HepG2 (cell line): Measurements from ENCODE around the gene POFUT1. TPM values are rescaled to one million over a fixed set of nuclear protein-coding genes. Genes with fewer than 3 reads are reported as not detected.

Source experiments
- ATAC-seq: fragments of 200-7000 bp; cut with Tn5 transposase; 3 replicates; pipeline ENCODE4 v1.9.1; 2020; ENCODE audit warnings: mild to moderate bottlenecking, moderate library complexity
- BruUV-seq: library from RNA; stranded (reverse); fragments of 400-500 nt; replicated peaks from 2 replicates; lab custom pipeline; 2021; lab: Mats Ljungman, UMichigan
- CTCF ChIA-PET: fragments of 300-600 bp; formaldehyde crosslinking; extraction: SDS; loops from one replicate; lab custom pipeline; 2021; ENCODE audit warnings: low total read pairs, inconsistent platforms, low intra/inter-chr PET ratio; lab: Yijun Ruan, JAX
- POLR2A ChIA-PET: fragments of 350-600 bp; sonication (Branson Sonifier 250); formaldehyde crosslinking; loops from one replicate; lab custom pipeline; 2020; ENCODE audit warnings: antibody characterized with exemption, inconsistent platforms; lab: Yijun Ruan, JAX
- DNase-seq: peaks from one replicate; pipeline ENCODE4 v3.0.0-alpha.2; 2015; ENCODE audit warnings: low spot score
- FAIRE-seq: peaks from 3 replicates; lab custom pipeline; 2011; peaks lifted over from hg19 to GRCh38; lab: Jason Lieb, UNC
- H2AFZ ChIP-seq: one replicate; pipeline ENCODE4 v1.6.1; 2011; ENCODE audit warnings: low read length, inconsistent platforms
- H3K27ac ChIP-seq: fragments of 300-600 bp; 3 replicates; pipeline ENCODE4 v1.8.0; 2011; ENCODE audit warnings: mixed run types, mild to moderate bottlenecking, mixed read lengths, low read length, inconsistent platforms; ENCODE audit not compliant: insufficient read depth; ENCODE audit errors: extremely low read length
- H3K27me3 ChIP-seq, 2 experiments: fragments of 200-600 bp in 1 of 2; 2 replicates in 1 of 2; 3 replicates in 1 of 2; pipeline versions ENCODE4 v1.6.0 to v1.8.0; 2011; ENCODE audit warnings: low read length in 2 of 2, mild to moderate bottlenecking in 2 of 2, moderate library complexity in 2 of 2, inconsistent platforms in 1 of 2; ENCODE audit not compliant: insufficient read depth in 2 of 2, control insufficient read depth in 1 of 2
- H3K36me3 ChIP-seq, 2 experiments: fragments of 200-600 bp in 1 of 2; replicated peaks in 1 of 2; 2 replicates in 1 of 2; 3 replicates in 1 of 2; pipeline versions ENCODE4 v1.5.1 to v1.8.0; 2011; ENCODE audit warnings: low read length in 2 of 2, inconsistent platforms in 1 of 2; ENCODE audit not compliant: insufficient read depth in 2 of 2, control insufficient read depth in 1 of 2
- H3K4me1 ChIP-seq: 2 replicates; pipeline ENCODE4 v1.5.1; 2012; ENCODE audit warnings: low read length, inconsistent platforms; ENCODE audit not compliant: insufficient read depth
- H3K4me2 ChIP-seq: 2 replicates; pipeline ENCODE4 v1.6.0; 2011; ENCODE audit warnings: low read depth, low read length, inconsistent platforms
- H3K4me3 ChIP-seq, 3 experiments: fragments of 200-600 bp in 1 of 3; sonication (generic), shearing (Covaris generic) in 1 of 3; replicated peaks in 1 of 3; 2 replicates each; pipeline ENCODE4 v1.5.1; 2011 to 2016; ENCODE audit warnings: low read length in 3 of 3, inconsistent platforms in 2 of 3, low read depth in 2 of 3, mild to moderate bottlenecking in 2 of 3, control low read depth in 1 of 3, mixed read lengths in 1 of 3; ENCODE audit not compliant: insufficient read depth in 1 of 3
- H3K79me2 ChIP-seq: one replicate; pipeline ENCODE4 v1.6.1; 2011; ENCODE audit warnings: low read length, inconsistent platforms; ENCODE audit not compliant: insufficient read depth
- H3K9ac ChIP-seq: 2 replicates; pipeline ENCODE4 v1.6.0; 2011; ENCODE audit warnings: mild to moderate bottlenecking, low read depth, low read length, inconsistent platforms; ENCODE audit not compliant: insufficient read depth
- H3K9me3 ChIP-seq: 2 replicates; pipeline ENCODE4 v1.5.1; 2012; ENCODE audit warnings: mild to moderate bottlenecking, low read length
- H4K20me1 ChIP-seq: 2 replicates; pipeline ENCODE4 v1.6.0; 2011; ENCODE audit warnings: inconsistent platforms, mild to moderate bottlenecking, low read length, moderate library complexity; ENCODE audit not compliant: insufficient read depth
- AKNA ChIP-seq: sonication (generic); formaldehyde crosslinking; IDR thresholded peaks from 2 replicates; pipeline ENCODE4 v1.4.0; 2020; ENCODE audit warnings: missing genetic modification reagents, borderline replicate concordance
- CEBPZ ChIP-seq: IDR thresholded peaks from 2 replicates; pipeline ENCODE4 v1.6.1; 2012; ENCODE audit warnings: low read length, improper control_type of control experiment
- FIP1L1 ChIP-seq: fragments of 200-400 bp; formaldehyde crosslinking; IDR thresholded peaks from 2 replicates; pipeline ENCODE4 v1.6.1; 2018; ENCODE audit warnings: low read depth, mild to moderate bottlenecking, low read length, moderate library complexity, borderline replicate concordance; ENCODE audit not compliant: insufficient read depth
- KLF11 ChIP-seq: IDR thresholded peaks from 2 replicates; pipeline ENCODE4 v1.6.1; 2016; ENCODE audit warnings: missing compliant biosample characterization
- MXI1 ChIP-seq: IDR thresholded peaks from 3 replicates; pipeline ENCODE4 v1.6.1; 2012; ENCODE audit warnings: low read depth, low read length, inconsistent platforms, borderline replicate concordance
- RARA ChIP-seq: IDR thresholded peaks from 2 replicates; pipeline ENCODE4 v1.6.1; 2016; ENCODE audit warnings: missing genetic modification reagents, missing compliant biosample characterization
- SMAD1 ChIP-seq: sonication (generic); formaldehyde crosslinking; IDR thresholded peaks from 2 replicates; pipeline ENCODE4 v1.4.0; 2020; ENCODE audit warnings: missing genetic modification reagents, low read depth, mild to moderate bottlenecking, borderline replicate concordance
- TRIM24 ChIP-seq: sonication (generic); formaldehyde crosslinking; IDR thresholded peaks from 2 replicates; pipeline ENCODE4 v1.8.0; 2022; ENCODE audit warnings: mild to moderate bottlenecking, missing genetic modification reagents
- ZNF460 ChIP-seq: sonication (generic); formaldehyde crosslinking; IDR thresholded peaks from 2 replicates; pipeline ENCODE4 v1.5.1; 2020; ENCODE audit warnings: missing genetic modification reagents, mild to moderate bottlenecking, borderline replicate concordance
- ZNF577 ChIP-seq: sonication (generic); formaldehyde crosslinking; IDR thresholded peaks from 2 replicates; pipeline ENCODE4 v1.4.0; 2020; ENCODE audit warnings: mild to moderate bottlenecking, low read depth, missing genetic modification reagents, borderline replicate concordance
- ZNF672 ChIP-seq: sonication (generic); formaldehyde crosslinking; IDR thresholded peaks from 2 replicates; pipeline ENCODE4 v1.8.1; 2022; ENCODE audit warnings: missing genetic modification reagents
- ZNF687 ChIP-seq: sonication (generic); formaldehyde crosslinking; IDR thresholded peaks from 2 replicates; pipeline ENCODE4 v1.5.1; 2020; ENCODE audit warnings: mild to moderate bottlenecking, missing genetic modification reagents, moderate library complexity
- WGBS: methylation state at CpG from one replicate; pipeline ENCODE4 v1.1.6; 2017; ENCODE audit warnings: low lambda C conversion rate; 5-methylcytosine and 5-hydroxymethylcytosine counted together
- in situ Hi-C: cut with HindIII; loops from 2 replicates; pipeline ENCODE4 v1.10.0; 2017; ENCODE audit warnings: low pct_unique_long_range_greater_than_20kb; ENCODE audit not compliant: extremely low pct_ligation_motif_present
- intact Hi-C: fragments of 100-400 bp; cut with micrococcal nuclease; formaldehyde crosslinking; loops from one replicate; pipeline ENCODE4 v1.10.0; 2022; ENCODE audit not compliant: unreplicated experiment
- polyA plus RNA-seq, 8 experiments: library from polyadenylated mRNA; depleted of rRNA in 3 of 8; stranded (reverse) in 7 of 8; unstranded in 1 of 8; fragments of >200 nt; fragmentation: Illumina TruSeq in 4 of 8; extraction: Trizol in 4 of 8; gene quantifications; 2 replicates each; pipeline versions ENCODE4 v1.2.1 to v1.2.3, GENCODE V29; 2011 to 2016; ENCODE audit warnings: low read depth in 4 of 8, missing spikeins in 1 of 8, mixed read lengths in 1 of 8; ENCODE audit not compliant: insufficient read depth in 1 of 8
- total RNA-seq, 5 experiments: library from RNA; depleted of rRNA; stranded (reverse); fragments of >200 nt; fragmentation: Illumina TruSeq; extraction: Trizol; gene quantifications; 2 replicates each; pipeline ENCODE4 v1.2.3, GENCODE V29; 2016; ENCODE audit warnings: low read depth in 1 of 5

Gene POFUT1
- total and polyA plus RNA-seq, 2 of the 13 experiments (the other 11 are each of a cell fraction or from before 2014, with no cell fraction given): 35.5 to 58.3 TPM

GRCh38 chr20:32236048-32236533 is 28.4 kb downstream of the POFUT1 start:
- no TSS peak for BruUV-seq
- H3K9ac ChIP-seq: no peak overlapping the region
- peaks cover 15 to 43% of the 10 kb centered on the region in 2 experiments for H3K36me3 ChIP-seq
- FAIRE-seq: no peak
- POLR2A ChIA-PET: interaction anchor here (0.7 to 1.9 kb wide), 7 partner anchors 8 to 123 kb away, joined by 3 to 19 read pairs (median 3); partner anchors contain the start of gene ASXL1
- H3K4me1 ChIP-seq: peaks cover 30% of the 10 kb centered on the region
- no peak overlapping the region; a peak in 1 of 6 replicates for H3K4me3 ChIP-seq
- ATAC-seq: peak; percentile 58
- no peaks in the 10 kb centered on the region for H3K9me3 ChIP-seq
- H2AFZ ChIP-seq: no peak overlapping the region
- WGBS: 77% methylated on average over 3 of the region's 3 CpGs
- H3K27ac ChIP-seq: peak overlapping the region; percentile 55
- CTCF ChIA-PET: no interaction called here
- H3K79me2 ChIP-seq: no peaks in the 10 kb centered on the region
- no peaks in the 10 kb centered on the region for H3K27me3 ChIP-seq
- DNase-seq: no peak
- H4K20me1 ChIP-seq: no peaks in the 10 kb centered on the region
- intact Hi-C loops (no loop called here), in situ Hi-C loops (no loop called here)
- peak overlapping the region; percentile 34 for H3K4me2 ChIP-seq
- TF ChIP-seq FIP1L1 (no peak), TRIM24 (CRISPR knock-in tag) (no peak), KLF11 (CRISPR knock-in tag) (no peak), MXI1 (no peak), RARA (CRISPR knock-in tag) (no peak), ZNF687 (no peak), ZNF577 (no peak), ZNF672 (no peak), SMAD1 (no peak), CEBPZ (no peak), AKNA (CRISPR knock-in tag) (no peak), ZNF460 (CRISPR knock-in tag) (no peak)
